GM21528 (cell line): ENCODE results near the gene DLX6.

Experiments
- ATAC-seq: cut with Tn5 transposase; IDR thresholded peaks from one replicate; pipeline ENCODE4 v1.9.1; 2021; ENCODE audit warnings: mild to moderate bottlenecking, moderate library complexity; ENCODE audit not compliant: unreplicated experiment, low FRiP score

The DLX6 gene

GRCh38 chr7:97009753-97010732 lies 4.7 kb downstream of the DLX6 start:
- no peak for ATAC-seq

GRCh38 chr7:97011104-97011503 lies 5.8 kb downstream of the DLX6 start:
- no peak for ATAC-seq

GRCh38 chr7:97011536-97012364 lies 6.4 kb downstream of the DLX6 start:
- ATAC-seq = no peak

- no peak for ATAC-seq
Measured at GRCh38 chr7:97012365-97013133, 7.2 kb downstream of the DLX6 start.

- no peak for ATAC-seq
Measured at GRCh38 chr7:97013134-97013844, 7.9 kb downstream of the DLX6 start.

- ATAC-seq = no peak
Measured at GRCh38 chr7:97013845-97014134, 8.4 kb downstream of the DLX6 start.

GRCh38 chr7:97014145-97014750 lies 8.9 kb downstream of the DLX6 start:
- no peak for ATAC-seq

- ATAC-seq = no peak
Measured at GRCh38 chr7:97015279-97015678, 9.9 kb downstream of the DLX6 start.

GRCh38 chr7:97015756-97016380 lies 10.5 kb downstream of the DLX6 start:
- no peak for ATAC-seq

- ATAC-seq = no peak
Measured at GRCh38 chr7:97016381-97017191, 11.2 kb downstream of the DLX6 start.

GRCh38 chr7:97017192-97018125 lies 12.1 kb downstream of the DLX6 start:
- no peak for ATAC-seq

- ATAC-seq = no peak
Measured at GRCh38 chr7:97018126-97018601, 12.8 kb downstream of the DLX6 start.

- no peak for ATAC-seq
Measured at GRCh38 chr7:97018791-97019531, 13.6 kb downstream of the DLX6 start.

- no peak for ATAC-seq
Measured at GRCh38 chr7:97019710-97020225, 14.4 kb downstream of the DLX6 start.

- ATAC-seq = no peak
Measured at GRCh38 chr7:97020601-97020995, 15.2 kb downstream of the DLX6 start.

GRCh38 chr7:97020996-97021746 lies 15.8 kb downstream of the DLX6 start:
- no peak for ATAC-seq
